Measurements from ENCODE around the gene SARNP. TPM values are rescaled to one million over a fixed set of nuclear protein-coding genes. Genes with fewer than 3 reads are reported as not detected.

The SARNP gene
- total RNA-seq, 5 donors from 2014 or later (not counting 1 experiment from before 2014, with no cell fraction given): 36.9 to 50.3 (median 46.8) TPM

- Mint-ChIP-seq H3K27ac (no peak overlapping the region), H3K4me1 (peaks cover 27 to 37% (median 33%) of the 10 kb centered on the region in 3 donors), H3K4me3 (no peak overlapping the region), H3K9me3 (no peaks in the 10 kb centered on the region), H3K27me3 (peaks cover 19 to 25% of the 10 kb centered on the region in 2 donors), H3K36me3 (no peaks in the 10 kb centered on the region)
- Histone ChIP-seq H3K4me3 (ENCODE audit: control insufficient read depth in 1 of 2, extremely low read depth in 1 of 2, low read length in 1 of 2) (no peak overlapping the region), H3K4me1 (ENCODE audit: control insufficient read depth in 1 of 2, extremely low read depth in 1 of 2, insufficient read depth in 2 of 2, low read length in 2 of 2) (peaks cover 12 to 33% of the 10 kb centered on the region in 2 experiments), H3K9me3 (no peaks in the 10 kb centered on the region), H3K27ac (ENCODE audit: low read length) (no peak overlapping the region), H3K27me3 (replicated peaks in 1 of 2; ENCODE audit: control insufficient read depth in 2 of 2, extremely low read depth in 1 of 2, insufficient read depth in 2 of 2, low read length in 1 of 2) (peaks cover 0 to 20% of the 10 kb centered on the region in 2 experiments), H3K36me3 (ENCODE audit: control insufficient read depth in 2 of 2, extremely low read depth in 1 of 2, insufficient read depth in 1 of 2, low read length in 1 of 2) (no peaks in the 10 kb centered on the region)
- ATAC-seq (replicated peaks in 1 of 4) (no peak), DNase-seq (no peak)
- 100% methylated on average over 4 of the region's 4 CpGs for WGBS (ENCODE audit: insufficient coverage)
- ChIA-PET POLR2A (interaction anchor here in 1 of 2 donors (0.5 kb wide), 1 partner anchor 977 kb away, joined by 3 read pairs; no protein-coding TSS in a partner anchor), CTCF (interaction anchor here (0.5 to 0.6 kb wide), 2 partner anchors 424 to 784 kb away, joined by 3 to 8 read pairs; no protein-coding TSS in a partner anchor)
Observed at GRCh38 chr12:55711786-55712553, 105.6 kb downstream of the SARNP start.

GRCh38 chr12:55708695-55709233, 108.8 kb downstream of the SARNP start:
- H3K4me3 Mint-ChIP-seq: peak overlapping the region; percentile 80 to 86 (median 81)
- no peaks in the 10 kb centered on the region for H3K9me3 ChIP-seq
- H3K36me3 Mint-ChIP-seq: no peaks in the 10 kb centered on the region
- H3K9me3 Mint-ChIP-seq: no peaks in the 10 kb centered on the region
- no peak for ATAC-seq (replicated peaks in 1 of 4)
- H3K36me3 ChIP-seq (ENCODE audit: control insufficient read depth in 2 of 2, extremely low read depth in 1 of 2, insufficient read depth in 1 of 2, low read length in 1 of 2): no peaks in the 10 kb centered on the region
- no peak overlapping the region for H3K27ac ChIP-seq (ENCODE audit: low read length)
- H3K27me3 Mint-ChIP-seq: peaks cover 22 to 25% of the 10 kb centered on the region in 2 donors
- peaks cover 3 to 20% of the 10 kb centered on the region in 2 experiments for H3K4me1 ChIP-seq (ENCODE audit: control insufficient read depth in 1 of 2, extremely low read depth in 1 of 2, insufficient read depth in 2 of 2, low read length in 2 of 2)
- peaks cover 16 to 23% (median 19%) of the 10 kb centered on the region in 3 donors for H3K4me1 Mint-ChIP-seq
- H3K4me3 ChIP-seq (ENCODE audit: control insufficient read depth in 1 of 2, extremely low read depth in 1 of 2, low read length in 1 of 2): peak overlapping the region in 1 of 2 donors; percentile 0
- CTCF ChIA-PET: no interaction called here
- H3K27me3 ChIP-seq (replicated peaks in 1 of 2; ENCODE audit: control insufficient read depth in 2 of 2, extremely low read depth in 1 of 2, insufficient read depth in 2 of 2, low read length in 1 of 2): peaks cover 0 to 28% of the 10 kb centered on the region in 2 experiments
- no CpG with 5 or more reads among the region's 3 CpGs for WGBS (ENCODE audit: insufficient coverage)
- no peak overlapping the region for H3K27ac Mint-ChIP-seq
- POLR2A ChIA-PET: no interaction called here
- DNase-seq: no peak

GRCh38 chr12:55707841-55708694, 109.5 kb downstream of the SARNP start, which contains the start of gene ITGA7:
Gene ITGA7 (minus strand): TSS chr12:55707904. CDS start chr12:55707682, 222 bp downstream.
- no peaks in the 10 kb centered on the region for H3K36me3 Mint-ChIP-seq
- DNase-seq: peak in 25 of 35 experiments; percentile 22 to 65 (median 38)
- Histone ChIP-seq H3K4me3 (ENCODE audit: control insufficient read depth in 1 of 2, extremely low read depth in 1 of 2, low read length in 1 of 2) (peak within 1 kb of the TSS; percentile 48 to 52), H3K36me3 (ENCODE audit: control insufficient read depth in 2 of 2, extremely low read depth in 1 of 2, insufficient read depth in 1 of 2, low read length in 1 of 2) (no peaks in the 10 kb centered on the region), H3K9me3 (no peaks in the 10 kb centered on the region), H3K27ac (ENCODE audit: low read length) (no peak within 1 kb of the TSS), H3K27me3 (replicated peaks in 1 of 2; ENCODE audit: control insufficient read depth in 2 of 2, extremely low read depth in 1 of 2, insufficient read depth in 2 of 2, low read length in 1 of 2) (peaks cover 0 to 35% of the 10 kb centered on the region in 2 experiments), H3K4me1 (ENCODE audit: control insufficient read depth in 1 of 2, extremely low read depth in 1 of 2, insufficient read depth in 2 of 2, low read length in 2 of 2) (peaks cover 3 to 20% of the 10 kb centered on the region in 2 experiments)
- ChIA-PET CTCF (no interaction called here), POLR2A (no interaction called here)
- H3K27ac Mint-ChIP-seq: no peak within 1 kb of the TSS
- H3K27me3 Mint-ChIP-seq: peaks cover 22 to 25% of the 10 kb centered on the region in 2 donors
- WGBS (ENCODE audit: insufficient coverage): under 1% methylated on average over 23 of the region's 39 CpGs
- H3K4me3 Mint-ChIP-seq: peak within 1 kb of the TSS; percentile 80 to 86 (median 81)
- no peaks in the 10 kb centered on the region for H3K9me3 Mint-ChIP-seq
- H3K4me1 Mint-ChIP-seq: peaks cover 16 to 23% (median 19%) of the 10 kb centered on the region in 3 donors
- ATAC-seq (replicated peaks in 1 of 4): peak; percentile 72 to 85 (median 82)

Other genes with a start within 250 kb of the SARNP start
- under 1 TPM in 1 of 5 donors, not detected in 4; 0.55 TPM for gene OR2AP1, start 245.3 kb downstream of the SARNP start, total RNA-seq
- gene OR10P1, start 180.8 kb downstream of the SARNP start, total RNA-seq: not detected
- gene ITGA7, start 109.8 kb downstream of the SARNP start, total RNA-seq: 1 to 10 TPM; 2.6 to 4.6 (median 3.1) TPM
- 10 to 100 TPM; 49.4 to 76.6 (median 72.7) TPM for gene BLOC1S1, start 101.7 kb downstream of the SARNP start, total RNA-seq
- 10 to 100 TPM; 13.0 to 29.1 (median 22.4) TPM for gene RDH5, start 97.3 kb downstream of the SARNP start, total RNA-seq
- 10 to 100 TPM; 41.3 to 88.2 (median 73.5) TPM for gene CD63, start 88.7 kb downstream of the SARNP start, total RNA-seq
- 10 to 100 TPM in 4 of 5 donors, 1 to 10 TPM in 1; 7.5 to 12.9 (median 11.5) TPM for gene GDF11, start 74.6 kb downstream of the SARNP start, total RNA-seq
- gene ORMDL2, start 317 bp upstream of the SARNP start, total RNA-seq: 10 to 100 TPM; 19.0 to 46.8 (median 41.6) TPM
- gene DNAJC14, start 11.9 kb upstream of the SARNP start, total RNA-seq: 10 to 100 TPM; 21.5 to 34.5 (median 30.7) TPM
- not detected for gene MMP19, start 25.2 kb upstream of the SARNP start, total RNA-seq
- gene PYM1, start 110.2 kb upstream of the SARNP start, total RNA-seq: 10 to 100 TPM; 21.7 to 40.9 (median 30.7) TPM
- 1,000 to 10,000 TPM in 4 of 5 donors, 100 to 1,000 TPM in 1; 896 to 1,314 (median 1,231) TPM for gene DGKA, start 113.4 kb upstream of the SARNP start, total RNA-seq
- under 1 TPM in 1 of 5 donors, not detected in 4; 0.20 TPM for gene PMEL, start 148.3 kb upstream of the SARNP start, total RNA-seq
- 10 to 100 TPM; 17.8 to 32.3 (median 23.3) TPM for gene CDK2, start 149.1 kb upstream of the SARNP start, total RNA-seq
- gene RAB5B, start 156.4 kb upstream of the SARNP start, total RNA-seq: 10 to 100 TPM; 58.6 to 99.8 (median 85.7) TPM
- 1 to 10 TPM; 2.6 to 7.3 (median 3.2) TPM for gene SUOX, start 179.6 kb upstream of the SARNP start, total RNA-seq
- gene IKZF4, start 203.3 kb upstream of the SARNP start, total RNA-seq: 10 to 100 TPM in 3 of 5 donors, 1 to 10 TPM in 2; 6.1 to 14.9 (median 13.2) TPM
- gene RPS26, start 224.2 kb upstream of the SARNP start, total RNA-seq: 100 to 1,000 TPM in 1 of 5 donors, 10 to 100 TPM in 4; 30.3 to 141 (median 49.9) TPM

Measured in T-cell (primary cell).